ENCODE measurements around the gene ZNF652.

GRCh38 chr17:49381793-49382192 is 19.7 kb upstream of the ZNF652 start:
- TF ChIP-seq CTCF (IDR thresholded peaks at IDR 0.05; ENCODE audit: low read length) (no peak), EZH2 (optimal IDR thresholded peaks at IDR 0.05; ENCODE audit: low read depth, low read length) (no peak), EZH2phosphoT487 (IDR thresholded peaks at IDR 0.05; ENCODE audit: low read length) (no peak)
